Activated CD4-positive, alpha-beta T cell treated with anti-CD3 and anti-CD28 coated beads for 36 hours (primary cell): ENCODE data around the gene ZNF503. TPM values are rescaled to one million over a fixed set of nuclear protein-coding genes. Genes with fewer than 3 reads are reported as not detected.
"Not testable (repeated sequence)": the region's sequence is repeated elsewhere in the genome, so short reads cannot be mapped to it uniquely, and the experiment has no call there.

Source experiments
- ATAC-seq: fragments of 200-7000 bp; cut with Tn5 transposase; one replicate; pipeline ENCODE4 v1.10.0; 2021; ENCODE audit warnings: mild to moderate bottlenecking, moderate library complexity
- CTCF ChIA-PET: fragments of 350-600 bp; sonication (Branson Sonifier 250); formaldehyde crosslinking; loops from one replicate; lab custom pipeline; 2021; ENCODE audit warnings: antibody characterized with exemption; lab: Charles Lee
- POLR2A ChIA-PET: fragments of 350-600 bp; sonication (Branson Sonifier 250); formaldehyde crosslinking; loops from one replicate; lab custom pipeline; 2021; ENCODE audit warnings: antibody characterized with exemption, inconsistent platforms; lab: Charles Lee
- DNase-seq: peaks from one replicate; pipeline ENCODE4 v3.0.0-alpha.2; 2020
- H3K27ac Mint-ChIP-seq: one replicate; pipeline ENCODE4 v1.8.0; 2021; ENCODE audit warnings: mixed read lengths
- H3K27me3 Mint-ChIP-seq: one replicate; pipeline ENCODE4 v1.8.0; 2021; ENCODE audit warnings: mixed read lengths
- H3K36me3 Mint-ChIP-seq: one replicate; pipeline ENCODE4 v1.8.0; 2021; ENCODE audit warnings: low read depth, mixed read lengths
- H3K4me1 Mint-ChIP-seq: one replicate; pipeline ENCODE4 v1.8.0; 2021; ENCODE audit warnings: mixed read lengths
- H3K4me3 Mint-ChIP-seq: one replicate; pipeline ENCODE4 v1.8.0; 2021; ENCODE audit warnings: mild to moderate bottlenecking, moderate library complexity, mixed read lengths
- H3K9me3 Mint-ChIP-seq: one replicate; pipeline ENCODE4 v1.8.0; 2021; ENCODE audit warnings: low read depth, mixed read lengths
- intact Hi-C, 2 experiments: fragments of 100-400 bp; cut with DNase I in 1 of 2; cut with micrococcal nuclease in 1 of 2; formaldehyde crosslinking; loops; one replicate each; pipeline versions ENCODE4 v1.14.2 to v1.15.1; 2022 to 2024; cut with DNase I, micrococcal nuclease
- total RNA-seq, 2 experiments: library from RNA; stranded (reverse); gene quantifications; one replicate each; pipeline ENCODE4 v1.2.3, GENCODE V29; 2021

Gene ZNF503
- total RNA-seq, 2 experiments from 2014 or later, result 0.40 to 0.46 TPM

GRCh38 chr10:75386128-75386527 lies 15.4 kb downstream of the ZNF503 start:
- ChIA-PET CTCF (interaction anchor here (0.7 to 0.9 kb wide), 2 partner anchors 10 to 60 kb away, joined by 3 to 4 read pairs; no protein-coding TSS in a partner anchor), POLR2A (no interaction called here)
- Mint-ChIP-seq H3K4me3 (no peak overlapping the region), H3K4me1 (no peaks in the 10 kb centered on the region), H3K9me3 (no peaks in the 10 kb centered on the region), H3K27me3 (peaks cover 24% of the 10 kb centered on the region), H3K36me3 (no peaks in the 10 kb centered on the region), H3K27ac (no peak overlapping the region)
- ATAC-seq (no peak), DNase-seq (no peak)
- intact Hi-C loops, result no loop called here

GRCh38 chr10:75379817-75380216 lies 21.7 kb downstream of the ZNF503 start:
- ChIA-PET POLR2A (no interaction called here), CTCF (interaction anchor here (0.8 kb wide), 1 partner anchor 15 kb away, joined by 4 read pairs; no protein-coding TSS in a partner anchor)
- no peak for DNase-seq
- no peak for ATAC-seq
- intact Hi-C loops, result no loop called here
- no peak overlapping the region for H3K4me3 Mint-ChIP-seq
- H3K27me3 Mint-ChIP-seq, result peaks cover 7% of the 10 kb centered on the region
- H3K4me1 Mint-ChIP-seq, result no peaks in the 10 kb centered on the region
- no peaks in the 10 kb centered on the region for H3K9me3 Mint-ChIP-seq
- no peak overlapping the region for H3K27ac Mint-ChIP-seq
- H3K36me3 Mint-ChIP-seq, result no peaks in the 10 kb centered on the region

- POLR2A ChIA-PET, result no interaction called here
- Mint-ChIP-seq H3K4me1 (no peaks in the 10 kb centered on the region), H3K9me3 (no peaks in the 10 kb centered on the region), H3K27ac (no peak overlapping the region), H3K27me3 (peaks cover 5% of the 10 kb centered on the region), H3K36me3 (no peaks in the 10 kb centered on the region), H3K4me3 (no peak overlapping the region)
- CTCF ChIA-PET, result interaction anchor here (0.8 kb wide), 1 partner anchor 15 kb away, joined by 4 read pairs; no protein-coding TSS in a partner anchor
- no peak for ATAC-seq
- intact Hi-C loops, result no loop called here
- DNase-seq, result no peak
These were observed 22.3 kb downstream of the ZNF503 start for GRCh38 chr10:75379212-75379724.

- CTCF ChIA-PET, result no interaction called here
- Mint-ChIP-seq H3K4me1 (no peaks in the 10 kb centered on the region), H3K27ac (no peak overlapping the region), H3K36me3 (no peaks in the 10 kb centered on the region), H3K9me3 (no peaks in the 10 kb centered on the region), H3K4me3 (no peak overlapping the region), H3K27me3 (no peaks in the 10 kb centered on the region)
- ATAC-seq, result no peak
- POLR2A ChIA-PET, result no interaction called here
- intact Hi-C loops, result no loop called here
- no peak for DNase-seq
These were observed 23.2 kb downstream of the ZNF503 start for GRCh38 chr10:75378379-75378778.

GRCh38 chr10:75377869-75378268 lies 23.7 kb downstream of the ZNF503 start:
- H3K4me1 Mint-ChIP-seq, result no peaks in the 10 kb centered on the region
- H3K27me3 Mint-ChIP-seq, result no peaks in the 10 kb centered on the region
- H3K36me3 Mint-ChIP-seq, result no peaks in the 10 kb centered on the region
- H3K9me3 Mint-ChIP-seq, result no peaks in the 10 kb centered on the region
- POLR2A ChIA-PET, result no interaction called here
- CTCF ChIA-PET, result no interaction called here
- ATAC-seq, result no peak
- no peak overlapping the region for H3K27ac Mint-ChIP-seq
- intact Hi-C loops, result no loop called here
- H3K4me3 Mint-ChIP-seq, result no peak overlapping the region
- DNase-seq, result no peak

GRCh38 chr10:75375838-75376237 lies 25.7 kb downstream of the ZNF503 start:
- intact Hi-C loops, result no loop called here
- H3K4me1 Mint-ChIP-seq, result no peaks in the 10 kb centered on the region
- H3K27ac Mint-ChIP-seq, result no peak overlapping the region
- H3K9me3 Mint-ChIP-seq, result no peaks in the 10 kb centered on the region
- no peak for ATAC-seq
- no peak overlapping the region for H3K4me3 Mint-ChIP-seq
- no peaks in the 10 kb centered on the region for H3K36me3 Mint-ChIP-seq
- DNase-seq, result no peak
- CTCF ChIA-PET, result no interaction called here
- no peaks in the 10 kb centered on the region for H3K27me3 Mint-ChIP-seq
- POLR2A ChIA-PET, result no interaction called here

GRCh38 chr10:75371010-75371409 lies 30.6 kb downstream of the ZNF503 start:
- Mint-ChIP-seq H3K27ac (no peak overlapping the region), H3K36me3 (no peaks in the 10 kb centered on the region), H3K27me3 (peaks cover 3% of the 10 kb centered on the region), H3K4me3 (no peak overlapping the region), H3K4me1 (no peaks in the 10 kb centered on the region), H3K9me3 (peaks cover 6% of the 10 kb centered on the region)
- ChIA-PET POLR2A (no interaction called here), CTCF (interaction anchor here (0.6 kb wide), 1 partner anchor 86 kb away, joined by 4 read pairs; no protein-coding TSS in a partner anchor)
- ATAC-seq (no peak), DNase-seq (no peak)
- intact Hi-C loops, result no loop called here

- intact Hi-C loops, ATAC-seq, H3K4me1 Mint-ChIP-seq: not testable (repeated sequence)
These were observed 31.7 kb downstream of the ZNF503 start for GRCh38 chr10:75369838-75370237.

GRCh38 chr10:75367901-75368300 lies 33.7 kb downstream of the ZNF503 start:
- no peaks in the 10 kb centered on the region for H3K36me3 Mint-ChIP-seq
- ATAC-seq (no peak), DNase-seq (no peak)
- intact Hi-C loops, result no loop called here
- H3K4me1 Mint-ChIP-seq, result no peaks in the 10 kb centered on the region
- CTCF ChIA-PET, result no interaction called here
- no peak overlapping the region for H3K4me3 Mint-ChIP-seq
- H3K27ac Mint-ChIP-seq, result no peak overlapping the region
- peaks cover 6% of the 10 kb centered on the region for H3K9me3 Mint-ChIP-seq
- H3K27me3 Mint-ChIP-seq, result peaks cover 12% of the 10 kb centered on the region
- POLR2A ChIA-PET, result no interaction called here

More at GRCh38 chr10:75369838-75370237, 31.7 kb downstream of the ZNF503 start:
- H3K4me3 Mint-ChIP-seq, H3K27me3 Mint-ChIP-seq, H3K36me3 Mint-ChIP-seq, POLR2A ChIA-PET, H3K27ac Mint-ChIP-seq, H3K9me3 Mint-ChIP-seq, DNase-seq, CTCF ChIA-PET: not testable (repeated sequence)

GRCh38 chr10:75367021-75367487 lies 34.5 kb downstream of the ZNF503 start:
- intact Hi-C loops, result no loop called here
- H3K4me3 Mint-ChIP-seq, result no peak overlapping the region
- H3K36me3 Mint-ChIP-seq, result no peaks in the 10 kb centered on the region
- peaks cover 6% of the 10 kb centered on the region for H3K9me3 Mint-ChIP-seq
- H3K4me1 Mint-ChIP-seq, result no peaks in the 10 kb centered on the region
- ATAC-seq, result no peak
- ChIA-PET CTCF (no interaction called here), POLR2A (no interaction called here)
- DNase-seq, result no peak
- H3K27me3 Mint-ChIP-seq, result peaks cover 12% of the 10 kb centered on the region
- H3K27ac Mint-ChIP-seq, result no peak overlapping the region

- DNase-seq (no peak), ATAC-seq (no peak)
- Mint-ChIP-seq H3K4me3 (no peak overlapping the region), H3K27me3 (peaks cover 16% of the 10 kb centered on the region), H3K9me3 (no peaks in the 10 kb centered on the region), H3K36me3 (no peaks in the 10 kb centered on the region), H3K4me1 (no peaks in the 10 kb centered on the region), H3K27ac (no peak overlapping the region)
- POLR2A ChIA-PET, result no interaction called here
- CTCF ChIA-PET, result no interaction called here
- intact Hi-C loops, result no loop called here
These were observed 38.1 kb downstream of the ZNF503 start for GRCh38 chr10:75363431-75363830.

GRCh38 chr10:75359876-75360275 lies 41.7 kb downstream of the ZNF503 start:
- H3K36me3 Mint-ChIP-seq, H3K9me3 Mint-ChIP-seq, H3K27ac Mint-ChIP-seq, H3K4me3 Mint-ChIP-seq, DNase-seq, ATAC-seq, intact Hi-C loops, CTCF ChIA-PET, H3K4me1 Mint-ChIP-seq: not testable (repeated sequence)
- POLR2A ChIA-PET, result interaction anchor here (0.7 kb wide), 1 partner anchor 265 kb away, joined by 7 read pairs; no protein-coding TSS in a partner anchor
- peaks cover 12% of the 10 kb centered on the region for H3K27me3 Mint-ChIP-seq
